Urothelium cell line (cell line): ENCODE results near the gene GNB3.

ENCODE experiments used
- DNase-seq: peaks from one replicate; pipeline ENCODE4 v3.0.0; 2011; ENCODE audit warnings: low spot score, mixed read lengths
- FAIRE-seq: peaks from 2 replicates; lab custom pipeline; 2011; peaks lifted over from hg19 to GRCh38; lab: Jason Lieb, UNC

Gene GNB3

GRCh38 chr12:6836851-6837250 is 3.9 kb upstream of the GNB3 start:
- no peak for DNase-seq
- no peak for FAIRE-seq

- no peak for DNase-seq
- no peak for FAIRE-seq
These were observed 3.2 kb upstream of the GNB3 start for GRCh38 chr12:6837370-6838060.

DNA sequence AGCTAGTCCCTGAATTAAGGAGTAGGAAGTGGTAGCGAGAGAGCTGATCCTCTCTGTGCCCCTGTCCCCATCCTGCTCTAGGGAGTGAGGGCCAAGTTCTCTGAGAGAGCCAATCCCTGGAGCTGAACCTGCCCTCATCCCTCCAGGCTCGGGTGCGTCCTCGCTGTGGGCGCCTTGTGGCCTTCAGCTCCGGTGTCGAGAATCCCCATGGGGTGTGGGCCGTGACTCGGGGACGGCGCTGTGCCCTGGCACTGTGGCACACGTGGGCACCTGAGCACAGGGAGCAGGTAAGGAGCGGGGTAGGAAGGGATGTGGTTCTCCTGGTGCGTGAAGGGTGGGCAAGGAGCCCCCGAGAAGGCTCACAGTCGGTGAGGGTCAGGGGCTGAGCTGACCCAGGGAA is 1.9 kb upstream of the GNB3 start:
- DNase-seq: no peak
- no peak for FAIRE-seq

DNA sequence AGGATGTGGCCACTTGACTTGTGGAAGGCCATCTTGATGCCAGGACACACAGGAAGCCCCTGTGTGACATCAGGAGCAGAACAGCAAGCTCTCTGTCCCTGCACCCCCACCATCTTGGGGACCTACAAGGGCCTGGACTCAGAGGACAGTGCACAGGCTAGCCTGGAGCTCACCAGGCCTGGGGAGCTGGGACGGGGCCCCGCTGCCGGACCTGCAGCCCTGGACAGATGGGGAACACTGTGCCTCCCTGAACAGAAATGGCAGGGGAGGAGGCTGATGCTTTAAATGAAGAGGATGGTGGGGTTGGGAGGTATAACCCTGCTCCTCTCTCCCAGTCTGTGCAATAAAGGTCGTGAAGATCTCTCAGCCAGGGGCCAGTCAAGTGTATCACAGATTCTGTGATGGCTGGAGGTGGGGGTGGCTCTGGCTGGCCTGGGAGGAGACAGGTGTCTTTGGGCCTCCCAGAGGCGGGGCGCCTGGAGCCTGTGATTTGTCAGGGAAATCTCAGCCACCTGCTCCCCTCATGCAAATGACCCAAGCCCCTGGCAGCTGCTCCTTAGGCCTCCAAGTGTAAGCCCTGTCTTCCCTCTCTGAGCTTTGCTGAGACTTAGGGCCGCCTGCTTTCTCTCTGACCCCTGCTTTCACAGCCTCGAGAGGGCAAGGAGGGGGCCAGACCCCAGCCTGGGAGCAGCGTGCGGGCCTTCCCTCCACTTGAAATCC is 1.1 kb upstream of the GNB3 start:
- no peak for FAIRE-seq

DNA sequence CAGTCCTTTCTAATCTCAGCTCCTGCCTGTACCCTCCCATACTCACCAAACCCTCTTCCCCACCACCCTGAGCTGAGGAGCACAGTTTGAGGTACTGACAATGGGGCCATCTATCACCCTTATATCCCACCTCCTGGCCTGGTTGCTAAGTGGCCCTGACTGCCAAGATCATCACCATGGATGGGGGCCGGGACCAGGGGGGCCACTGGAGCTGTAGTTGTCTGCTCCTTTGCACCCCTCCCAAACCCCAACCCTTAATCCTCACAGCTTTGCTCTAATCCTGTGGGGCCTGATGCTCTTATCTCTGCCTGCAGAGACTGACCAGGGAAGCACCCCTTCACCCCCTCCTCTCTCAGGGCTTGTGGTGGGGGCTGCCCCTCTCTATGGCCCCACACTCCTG is 395 bp upstream of the GNB3 start:
- DNase-seq (no peak), FAIRE-seq (no peak)

More for the DNA sequence above, 1.1 kb upstream of the GNB3 start:
- DNase-seq: no peak

GRCh38 chr12:6842075-6842474 is 1.4 kb downstream of the GNB3 start:
- DNase-seq: no peak
- no peak for FAIRE-seq

DNA sequence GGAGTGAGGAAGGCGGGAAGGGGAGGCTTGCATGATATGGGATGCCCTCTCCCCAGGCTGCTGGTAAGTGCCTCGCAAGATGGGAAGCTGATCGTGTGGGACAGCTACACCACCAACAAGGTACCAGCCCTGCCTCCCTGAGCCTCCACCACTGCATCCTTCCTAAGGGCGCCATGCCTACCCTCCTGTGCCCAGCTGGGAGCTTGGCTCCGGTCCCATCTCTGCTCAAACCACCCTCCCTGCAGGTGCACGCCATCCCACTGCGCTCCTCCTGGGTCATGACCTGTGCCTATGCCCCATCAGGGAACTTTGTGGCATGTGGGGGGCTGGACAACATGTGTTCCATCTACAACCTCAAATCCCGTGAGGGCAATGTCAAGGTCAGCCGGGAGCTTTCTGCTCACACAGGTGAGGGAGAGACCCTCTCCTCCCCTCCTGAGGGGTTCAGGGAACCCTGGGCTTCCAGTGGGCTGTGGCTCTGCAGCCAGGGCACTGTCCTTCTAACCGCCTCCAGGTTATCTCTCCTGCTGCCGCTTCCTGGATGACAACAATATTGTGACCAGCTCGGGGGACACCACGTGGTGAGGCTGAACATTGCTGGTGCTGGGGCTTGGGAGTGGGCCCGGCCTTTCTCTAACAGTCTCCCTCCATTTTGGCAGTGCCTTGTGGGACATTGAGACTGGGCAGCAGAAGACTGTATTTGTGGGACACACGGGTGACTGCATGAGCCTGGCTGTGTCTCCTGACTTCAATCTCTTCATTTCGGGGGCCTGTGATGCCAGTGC is 2.6 kb downstream of the GNB3 start:
- DNase-seq: no peak
- FAIRE-seq: peak; percentile 82

- peak; percentile 5 for FAIRE-seq
These were observed 4.7 kb downstream of the GNB3 start for GRCh38 chr12:6845395-6845794.

DNA sequence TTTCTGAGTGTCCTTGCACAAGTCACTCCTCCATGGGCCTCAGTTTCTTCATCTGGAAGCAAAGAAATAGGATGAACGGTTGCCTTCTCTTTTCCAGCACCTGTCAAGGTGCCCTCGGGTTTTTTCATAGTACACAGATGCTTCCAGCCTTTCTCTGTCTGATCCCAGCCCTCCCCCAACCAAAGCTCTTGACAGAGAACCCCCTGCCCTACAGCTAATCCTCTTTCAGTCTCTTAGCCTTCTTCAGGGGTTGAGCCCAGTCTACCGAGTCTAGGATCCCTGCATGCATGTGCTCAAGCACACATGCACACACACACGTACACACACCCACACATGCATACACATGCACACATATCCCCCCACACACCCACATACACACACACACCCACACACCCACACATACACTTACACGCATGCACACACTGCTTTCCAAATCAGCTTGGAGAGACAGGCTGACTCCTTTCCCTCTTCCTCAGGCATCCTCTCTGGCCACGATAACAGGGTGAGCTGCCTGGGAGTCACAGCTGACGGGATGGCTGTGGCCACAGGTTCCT is 5.7 kb downstream of the GNB3 start:
- peak; percentile 67 for FAIRE-seq
- DNase-seq: no peak

More at GRCh38 chr12:6845395-6845794, 4.7 kb downstream of the GNB3 start:
- DNase-seq: no peak

DNA sequence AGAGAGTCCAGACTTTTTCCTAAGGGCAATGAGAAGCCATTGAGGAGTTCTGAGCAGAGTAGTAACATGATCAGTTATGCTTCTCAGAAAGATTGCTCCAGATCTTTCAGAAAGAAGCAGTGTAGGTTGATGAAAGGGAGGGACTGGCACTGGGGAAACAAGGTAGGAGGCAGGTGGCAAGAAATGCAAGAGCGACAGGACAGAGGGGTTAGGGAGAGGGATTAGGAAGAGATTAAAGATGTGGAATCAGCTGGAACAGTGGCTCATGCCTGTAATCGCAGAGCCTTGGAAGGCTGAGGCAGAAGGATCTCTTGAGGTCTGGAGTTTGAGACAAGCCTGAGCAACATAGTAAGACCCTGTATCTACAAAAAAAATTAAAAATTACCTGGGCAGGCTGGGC is 7.0 kb downstream of the GNB3 start:
- no peak for FAIRE-seq
- DNase-seq: no peak

DNA sequence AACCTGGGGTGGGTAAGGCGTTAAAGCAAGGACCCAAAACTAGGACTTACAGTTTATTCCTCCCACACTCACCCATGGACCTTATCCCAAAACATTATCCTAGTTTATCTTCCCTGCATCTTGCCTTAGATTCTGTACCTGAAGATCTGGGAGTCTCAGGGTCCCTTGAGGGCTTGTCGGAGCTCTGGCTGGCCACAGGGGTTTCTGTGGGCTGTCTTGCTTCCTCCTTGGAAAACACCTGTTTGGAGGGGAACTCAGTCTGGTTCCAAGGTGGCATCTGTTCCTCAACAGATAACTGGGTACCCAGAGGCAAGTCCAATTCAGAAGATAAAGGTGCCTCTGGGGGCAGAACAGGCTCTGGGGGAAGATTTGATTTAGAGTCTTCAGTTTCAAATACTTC is 8.7 kb downstream of the GNB3 start:
- no peak for FAIRE-seq

DNA sequence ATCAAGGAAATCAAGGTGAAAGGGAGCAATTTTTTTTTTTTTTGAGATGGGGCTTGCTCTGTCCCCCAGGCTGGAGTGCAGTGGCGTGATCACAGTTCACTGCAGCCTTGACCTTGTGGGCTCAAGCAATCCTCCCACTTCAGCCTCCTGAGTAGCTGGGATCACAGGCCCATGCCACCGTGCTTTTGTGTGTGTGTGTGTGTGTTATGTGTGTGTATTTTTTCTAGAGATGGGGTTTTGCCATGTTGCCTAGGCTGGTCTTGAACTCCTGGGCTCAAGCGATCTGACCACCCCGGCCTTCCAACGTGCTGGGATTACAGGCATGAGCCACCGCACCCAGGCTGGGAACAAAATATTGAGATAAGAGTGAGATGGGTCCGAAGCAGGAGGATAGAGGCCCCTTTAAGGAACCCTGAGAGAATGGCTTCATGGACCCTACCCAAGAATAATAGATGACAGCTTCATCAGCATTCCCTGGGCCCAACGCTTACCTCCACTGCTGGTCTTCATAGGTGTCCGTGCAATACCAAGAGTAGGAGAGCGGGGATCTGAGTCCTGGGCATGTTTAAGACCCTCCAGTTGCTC is 9.3 kb downstream of the GNB3 start:
- FAIRE-seq: no peak

More for the DNA sequence above, 8.7 kb downstream of the GNB3 start:
- DNase-seq: no peak

GRCh38 chr12:6850796-6851152 is 10.0 kb downstream of the GNB3 start:
- no peak for FAIRE-seq
- peak; percentile 27 for DNase-seq

More for the DNA sequence above, 9.3 kb downstream of the GNB3 start:
- DNase-seq: no peak

GRCh38 chr12:6851153-6851920 is 10.6 kb downstream of the GNB3 start, which contains the start of gene CDCA3:
TSS of gene CDCA3 (minus strand) at chr12:6851286. CDS start at chr12:6850952, 334 bp downstream.
- peak; percentile 97 for FAIRE-seq

GRCh38 chr12:6851921-6852650 is 11.4 kb downstream of the GNB3 start, which contains the start of gene USP5:
TSS of gene USP5 (plus strand) at chr12:6852150. CDS start at chr12:6852180, 30 bp downstream.
- FAIRE-seq (peak; percentile 99), DNase-seq (peak; percentile 99)

More at GRCh38 chr12:6851153-6851920, 10.6 kb downstream of the GNB3 start, which contains the start of gene CDCA3:
- peak; percentile 100 for DNase-seq

DNA sequence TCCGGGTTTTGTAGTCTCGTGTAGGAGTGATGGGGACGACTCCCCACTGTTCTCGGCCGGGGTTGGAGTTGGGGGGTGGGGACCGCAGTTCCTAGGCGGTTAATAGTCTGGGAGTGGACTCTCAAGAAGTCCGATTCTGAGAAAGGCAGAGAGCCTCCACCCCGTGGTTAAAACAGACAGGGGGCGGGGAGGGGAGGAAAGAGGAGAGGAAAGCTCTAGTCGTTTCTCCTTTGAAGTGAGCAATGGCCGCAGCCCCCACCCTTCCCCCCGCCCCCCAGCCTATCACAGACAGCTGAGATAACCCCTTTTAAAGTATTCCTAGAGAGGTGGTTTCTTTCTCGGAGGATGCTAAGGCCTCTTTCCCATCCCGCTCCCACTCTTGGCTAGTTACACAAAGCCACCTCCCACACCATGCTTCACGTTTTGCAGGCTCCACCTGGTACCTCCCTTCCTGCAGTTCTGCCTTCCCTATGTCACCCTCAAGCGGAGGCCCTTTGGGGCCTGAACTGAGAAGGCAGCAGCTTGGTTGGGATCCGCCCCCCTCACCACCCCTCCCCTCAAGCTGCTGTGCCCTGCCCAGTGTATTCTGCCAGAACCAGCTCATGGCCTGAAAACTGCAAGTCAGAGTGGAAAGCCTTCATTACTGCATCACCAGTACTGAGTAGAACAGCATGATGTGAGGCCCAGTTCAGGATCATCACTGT is 12.1 kb downstream of the GNB3 start:
- FAIRE-seq (no peak), DNase-seq (peak; percentile 49)

DNA sequence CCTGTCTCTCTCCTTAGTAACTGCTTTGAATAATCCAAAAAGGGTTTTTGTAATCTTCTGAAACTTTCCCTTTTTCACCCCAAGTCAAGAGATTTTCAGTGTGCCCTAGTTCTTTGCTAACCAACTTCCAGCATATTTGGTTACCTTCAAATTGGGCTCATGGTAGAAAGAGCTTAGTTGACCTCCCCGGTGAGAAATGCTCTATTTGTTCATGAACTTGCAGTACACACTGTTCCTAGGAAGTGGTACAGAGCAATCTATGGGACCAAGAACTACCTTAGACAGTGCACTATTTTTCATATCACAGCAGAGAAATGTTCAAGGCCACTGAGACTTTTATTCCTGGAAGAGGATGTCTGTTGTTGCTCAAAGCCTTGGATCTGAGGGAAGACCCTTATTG is 12.9 kb downstream of the GNB3 start:
- DNase-seq (no peak), FAIRE-seq (no peak)

GRCh38 chr12:6854036-6854435 is 13.3 kb downstream of the GNB3 start:
- FAIRE-seq (no peak), DNase-seq (no peak)

GRCh38 chr12:6855322-6855721 is 14.6 kb downstream of the GNB3 start:
- no peak for DNase-seq
- no peak for FAIRE-seq
